Stimulated activated CD8-positive, alpha-beta memory T cell treated with anti-CD3 and anti-CD28 coated beads, Interleukin-7, amount 100 ng/mL, for 48 hours (primary cell): Measurements from ENCODE around the gene SMAD4.
A peak's percentile ranks its signal among the peaks of the same experiment; 100 is the strongest.
"Not testable (repeated sequence)": the region's sequence is repeated elsewhere in the genome, so short reads cannot be mapped to it uniquely, and the experiment has no call there.

ENCODE experiments used
- DNase-seq, 2 donors: peaks; one replicate each; pipeline ENCODE4 v3.0.0-alpha.2; 2020; ENCODE audit warnings: low read depth in 1 of 2; ENCODE audit errors: extremely low read depth in 1 of 2

Gene SMAD4

GRCh38 chr18:51029694-51030536, at the start of gene SMAD4:
TSS of gene SMAD4 (plus strand) at chr18:51030213. CDS start at chr18:51047047, 16,834 bp downstream.
- DNase-seq: peak; percentile 95 to 96

GRCh38 chr18:50981381-50981780, 48.6 kb upstream of the SMAD4 start:
- no peak for DNase-seq

- no peak for DNase-seq
These were observed 47.8 kb upstream of the SMAD4 start for GRCh38 chr18:50982086-50982801.

- DNase-seq: no peak
These were observed 47.2 kb upstream of the SMAD4 start for GRCh38 chr18:50982802-50983179.

- no peak for DNase-seq
These were observed 43.5 kb upstream of the SMAD4 start for GRCh38 chr18:50986360-50987087.

- no peak for DNase-seq
These were observed 42.8 kb upstream of the SMAD4 start for GRCh38 chr18:50987261-50987660.

- no peak for DNase-seq
These were observed 40.3 kb upstream of the SMAD4 start for GRCh38 chr18:50989711-50990110.

- DNase-seq: no peak
These were observed 37.7 kb upstream of the SMAD4 start for GRCh38 chr18:50992351-50992762.

- no peak for DNase-seq
These were observed 36.0 kb upstream of the SMAD4 start for GRCh38 chr18:50994031-50994430.

GRCh38 chr18:51003174-51003573, 26.8 kb upstream of the SMAD4 start:
- not testable (repeated sequence) for DNase-seq

- no peak for DNase-seq
These were observed 23.8 kb upstream of the SMAD4 start for GRCh38 chr18:51006061-51006818.

- DNase-seq: no peak
These were observed 22.8 kb upstream of the SMAD4 start for GRCh38 chr18:51006948-51007789.

GRCh38 chr18:51007790-51008139, 22.2 kb upstream of the SMAD4 start:
- no peak for DNase-seq

GRCh38 chr18:51009072-51009471, 20.9 kb upstream of the SMAD4 start:
- no peak for DNase-seq

GRCh38 chr18:51010218-51010617, 19.8 kb upstream of the SMAD4 start:
- no peak for DNase-seq

- DNase-seq: no peak
These were observed 18.3 kb upstream of the SMAD4 start for GRCh38 chr18:51011709-51012108.

- no peak for DNase-seq
These were observed 17.6 kb upstream of the SMAD4 start for GRCh38 chr18:51012441-51012840.

- no peak for DNase-seq
These were observed 16.8 kb upstream of the SMAD4 start for GRCh38 chr18:51013259-51013658.

- no peak for DNase-seq
These were observed 12.7 kb upstream of the SMAD4 start for GRCh38 chr18:51017140-51017879.
